H9 (cell line): ENCODE data around the gene ADAMTSL3. TPM values are rescaled to one million over a fixed set of nuclear protein-coding genes. Genes with fewer than 3 reads are reported as not detected.

ENCODE experiments used
- DNase-seq: peaks from one replicate; pipeline ENCODE4 v3.0.0-alpha.2; 2017
- H2AFZ ChIP-seq: one replicate; pipeline ENCODE4 v1.6.1; 2013; ENCODE audit warnings: mild to moderate bottlenecking, low read length, control low read depth, moderate library complexity
- H2AK5ac ChIP-seq: 2 replicates; pipeline ENCODE4 v1.6.1; 2013; ENCODE audit warnings: low read length, control low read depth, mixed read lengths; ENCODE audit not compliant: insufficient read length
- H2BK120ac ChIP-seq: one replicate; pipeline ENCODE4 v1.6.1; 2013; ENCODE audit warnings: low read depth, mild to moderate bottlenecking, low read length, control low read depth, inconsistent platforms; ENCODE audit not compliant: poor library complexity, severe bottlenecking
- H2BK12ac ChIP-seq: 2 replicates; pipeline ENCODE4 v1.6.1; 2013; ENCODE audit warnings: low read length, control low read depth, mixed read lengths, low read depth; ENCODE audit not compliant: insufficient read length
- H2BK15ac ChIP-seq: 2 replicates; pipeline ENCODE4 v1.6.1; 2013; ENCODE audit warnings: low read depth, low read length, control low read depth
- H2BK20ac ChIP-seq: one replicate; pipeline ENCODE4 v1.6.1; 2013; ENCODE audit warnings: low read depth, mild to moderate bottlenecking, low read length, control low read depth, inconsistent platforms; ENCODE audit not compliant: poor library complexity, severe bottlenecking
- H2BK5ac ChIP-seq: 2 replicates; pipeline ENCODE4 v1.6.1; 2013; ENCODE audit warnings: low read length, control low read depth, mixed read lengths; ENCODE audit not compliant: insufficient read length
- H3K14ac ChIP-seq: 2 replicates; pipeline ENCODE4 v1.6.1; 2013; ENCODE audit warnings: low read length, control low read depth; ENCODE audit not compliant: insufficient read depth
- H3K18ac ChIP-seq: 2 replicates; pipeline ENCODE4 v1.6.1; 2013; ENCODE audit warnings: low read depth, mild to moderate bottlenecking, mixed read lengths, low read length, control low read depth; ENCODE audit not compliant: insufficient read length
- H3K23ac ChIP-seq: 2 replicates; pipeline ENCODE4 v1.6.1; 2013; ENCODE audit warnings: low read length, control low read depth, mixed read lengths, low read depth; ENCODE audit not compliant: insufficient read length
- H3K23me2 ChIP-seq: 2 replicates; pipeline ENCODE4 v1.6.1; 2013; ENCODE audit warnings: low read depth, mild to moderate bottlenecking, mixed read lengths, low read length, control low read depth; ENCODE audit not compliant: insufficient read length, poor library complexity, severe bottlenecking
- H3K27ac ChIP-seq: 2 replicates; pipeline ENCODE4 v1.5.1; 2013; ENCODE audit warnings: low read length, control low read depth, mixed read lengths, low read depth; ENCODE audit not compliant: insufficient read length
- H3K27me3 ChIP-seq: 2 replicates; pipeline ENCODE4 v1.6.1; 2013; ENCODE audit warnings: low read length, control low read depth, inconsistent platforms; ENCODE audit not compliant: insufficient read depth
- H3K4ac ChIP-seq: 2 replicates; pipeline ENCODE4 v1.6.1; 2013; ENCODE audit warnings: low read depth, mild to moderate bottlenecking, control low read depth, inconsistent platforms, low read length, moderate library complexity
- H3K4me1 ChIP-seq: 2 replicates; pipeline ENCODE4 v1.6.1; 2013; ENCODE audit warnings: low read length, control low read depth, inconsistent platforms; ENCODE audit not compliant: insufficient read depth
- H3K4me2 ChIP-seq: 2 replicates; pipeline ENCODE4 v1.6.1; 2013; ENCODE audit warnings: low read length, control low read depth, mixed read lengths; ENCODE audit not compliant: insufficient read length, insufficient read depth
- H3K56ac ChIP-seq: 2 replicates; pipeline ENCODE4 v1.6.1; 2013; ENCODE audit warnings: low read depth, mild to moderate bottlenecking, mixed read lengths, low read length, control low read depth; ENCODE audit not compliant: insufficient read length
- H3K79me1 ChIP-seq: 2 replicates; pipeline ENCODE4 v1.6.1; 2013; ENCODE audit warnings: low read depth, mild to moderate bottlenecking, moderate library complexity, low read length, control low read depth, inconsistent platforms; ENCODE audit not compliant: insufficient read depth, poor library complexity, severe bottlenecking
- H3K79me2 ChIP-seq: 2 replicates; pipeline ENCODE4 v1.6.1; 2013; ENCODE audit warnings: low read length, control low read depth, inconsistent platforms; ENCODE audit not compliant: insufficient read depth
- H3K9ac ChIP-seq: 2 replicates; pipeline ENCODE4 v1.6.1; 2013; ENCODE audit warnings: low read length, control low read depth, mixed read lengths; ENCODE audit not compliant: insufficient read length; ENCODE audit errors: extremely low read depth
- H3K9me3 ChIP-seq: one replicate; pipeline ENCODE4 v1.6.1; 2013; ENCODE audit warnings: low read depth, low read length, inconsistent platforms; ENCODE audit not compliant: control insufficient read depth
- H3T11ph ChIP-seq: one replicate; pipeline ENCODE4 v1.6.1; 2013; ENCODE audit warnings: mild to moderate bottlenecking, low read length, control low read depth, inconsistent platforms
- H4K20me1 ChIP-seq: one replicate; pipeline ENCODE4 v1.6.1; 2013; ENCODE audit not compliant: control insufficient read depth, insufficient read length, insufficient read depth
- H4K5ac ChIP-seq: 2 replicates; pipeline ENCODE4 v1.6.1; 2013; ENCODE audit warnings: low read depth, mild to moderate bottlenecking, mixed read lengths, low read length, control low read depth; ENCODE audit not compliant: insufficient read length
- H4K8ac ChIP-seq: replicated peaks from 2 replicates; pipeline ENCODE4 v1.6.1; 2013; ENCODE audit warnings: low read length, control low read depth, mixed read lengths, low read depth; ENCODE audit not compliant: insufficient read length
- H4K91ac ChIP-seq: 2 replicates; pipeline ENCODE4 v1.6.1; 2013; ENCODE audit warnings: low read depth, mild to moderate bottlenecking, moderate library complexity, mixed read lengths, low read length, control low read depth; ENCODE audit not compliant: insufficient read length
- H3K27ac Mint-ChIP-seq, 3 experiments: 2 replicates in 2 of 3; 3 replicates in 1 of 3; pipeline ENCODE4 v1.8.0; 2020 to 2021; ENCODE audit warnings: mixed read lengths in 3 of 3, mild to moderate bottlenecking in 1 of 3, moderate library complexity in 1 of 3
- H3K27me3 Mint-ChIP-seq: 2 replicates; pipeline ENCODE4 v1.8.0; 2021; ENCODE audit warnings: low read depth, mild to moderate bottlenecking, moderate library complexity, mixed read lengths
- H3K36me3 Mint-ChIP-seq, 3 experiments: 2 replicates in 2 of 3; 3 replicates in 1 of 3; pipeline ENCODE4 v1.8.0; 2020 to 2021; ENCODE audit warnings: low read depth in 3 of 3, mixed read lengths in 3 of 3; ENCODE audit not compliant: insufficient read depth in 1 of 3
- H3K4me1 Mint-ChIP-seq, 2 experiments: 2 replicates each; pipeline ENCODE4 v1.8.0; 2020; ENCODE audit warnings: mixed read lengths in 2 of 2
- H3K4me3 Mint-ChIP-seq, 2 experiments: 2 replicates in 1 of 2; 3 replicates in 1 of 2; pipeline ENCODE4 v1.8.0; 2020 to 2021; ENCODE audit warnings: mild to moderate bottlenecking in 2 of 2, mixed read lengths in 2 of 2, moderate library complexity in 1 of 2
- H3K9me3 Mint-ChIP-seq, 2 experiments: 2 replicates in 1 of 2; 3 replicates in 1 of 2; pipeline ENCODE4 v1.8.0; 2020; ENCODE audit warnings: mild to moderate bottlenecking in 2 of 2, mixed read lengths in 2 of 2, moderate library complexity in 1 of 2
- WGBS: extraction: QIAGEN DNeasy Blood & Tissue Kit; methylation state at CpG from one replicate; pipeline ENCODE4 v1.1.7; 2013; ENCODE audit warnings: missing lambda C conversion rate, low lambda C conversion rate, mixed read lengths; ENCODE audit not compliant: insufficient read length; ENCODE audit errors: extremely low coverage; 5-methylcytosine and 5-hydroxymethylcytosine counted together
- total RNA-seq: library from RNA; stranded (reverse); gene quantifications from 2 replicates; pipeline ENCODE4 v1.2.1, GENCODE V29; 2021
- TF ChIP-seq, protein P1 (sequence below): fragments of 200-600 bp; sonication (generic); conservative IDR thresholded peaks from 3 replicates; pipeline ENCODE4 v1.8.0; 2021; ENCODE audit warnings: antibody characterized with exemption, mild to moderate bottlenecking

ADAMTSL3 gene
- total RNA-seq, 1 experiment from 2014 or later: 0.39 TPM

DNA sequence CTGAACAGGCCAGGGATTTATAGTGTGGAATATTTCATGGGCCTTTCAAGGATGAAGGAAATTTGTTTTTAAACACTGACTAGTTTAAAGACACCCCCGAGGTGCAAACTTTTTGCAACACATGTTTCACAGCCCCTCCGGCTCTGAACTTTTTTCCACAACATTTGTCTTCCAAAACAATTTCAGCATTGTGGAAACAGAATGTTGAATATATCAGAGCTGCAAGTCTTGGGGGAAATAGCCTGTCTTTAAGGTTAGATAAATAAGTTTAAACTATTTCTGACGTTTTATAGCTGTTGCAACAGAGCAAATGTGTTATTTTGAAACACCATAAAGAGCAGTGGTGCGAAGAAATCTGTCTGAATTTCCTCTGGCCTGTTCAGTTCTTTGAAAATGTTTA lies 352.5 kb downstream of the ADAMTSL3 start:
- no peak overlapping the region for H2AK5ac ChIP-seq
- H3K9ac ChIP-seq: no peak overlapping the region
- DNase-seq: no peak
- no peaks in the 10 kb centered on the region for H3K79me1 ChIP-seq
- Mint-ChIP-seq H3K4me1 (no peaks in the 10 kb centered on the region), H3K36me3 (no peaks in the 10 kb centered on the region), H3K9me3 (no peaks in the 10 kb centered on the region; a peak in 1 of 5 replicates), H3K27ac (no peak overlapping the region), H3K4me3 (no peak overlapping the region), H3K27me3 (peaks cover 4% of the 10 kb centered on the region)
- H4K5ac ChIP-seq: no peak overlapping the region
- H2BK5ac ChIP-seq: no peak overlapping the region
- no peak overlapping the region for H2BK12ac ChIP-seq
- H4K20me1 ChIP-seq: no peaks in the 10 kb centered on the region
- no CpG with 5 or more reads among the region's 4 CpGs for WGBS
- H2BK15ac ChIP-seq: no peak overlapping the region
- no peak overlapping the region for H4K91ac ChIP-seq
- H3K79me2 ChIP-seq: no peaks in the 10 kb centered on the region
- no peaks in the 10 kb centered on the region for H3K27me3 ChIP-seq
- no peak overlapping the region for H3K4ac ChIP-seq
- H2BK120ac ChIP-seq: no peak overlapping the region
- no peak overlapping the region for H3K4me2 ChIP-seq
- no peak overlapping the region for H2AFZ ChIP-seq
- TF ChIP-seq, protein P1, sequence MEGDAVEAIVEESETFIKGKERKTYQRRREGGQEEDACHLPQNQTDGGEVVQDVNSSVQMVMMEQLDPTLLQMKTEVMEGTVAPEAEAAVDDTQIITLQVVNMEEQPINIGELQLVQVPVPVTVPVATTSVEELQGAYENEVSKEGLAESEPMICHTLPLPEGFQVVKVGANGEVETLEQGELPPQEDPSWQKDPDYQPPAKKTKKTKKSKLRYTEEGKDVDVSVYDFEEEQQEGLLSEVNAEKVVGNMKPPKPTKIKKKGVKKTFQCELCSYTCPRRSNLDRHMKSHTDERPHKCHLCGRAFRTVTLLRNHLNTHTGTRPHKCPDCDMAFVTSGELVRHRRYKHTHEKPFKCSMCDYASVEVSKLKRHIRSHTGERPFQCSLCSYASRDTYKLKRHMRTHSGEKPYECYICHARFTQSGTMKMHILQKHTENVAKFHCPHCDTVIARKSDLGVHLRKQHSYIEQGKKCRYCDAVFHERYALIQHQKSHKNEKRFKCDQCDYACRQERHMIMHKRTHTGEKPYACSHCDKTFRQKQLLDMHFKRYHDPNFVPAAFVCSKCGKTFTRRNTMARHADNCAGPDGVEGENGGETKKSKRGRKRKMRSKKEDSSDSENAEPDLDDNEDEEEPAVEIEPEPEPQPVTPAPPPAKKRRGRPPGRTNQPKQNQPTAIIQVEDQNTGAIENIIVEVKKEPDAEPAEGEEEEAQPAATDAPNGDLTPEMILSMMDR: no peak
- H3K18ac ChIP-seq: no peak overlapping the region
- no peaks in the 10 kb centered on the region for H3K4me1 ChIP-seq
- H3K14ac ChIP-seq: no peak overlapping the region
- no peak overlapping the region for H3K23ac ChIP-seq
- no peak overlapping the region for H2BK20ac ChIP-seq
- H3K23me2 ChIP-seq: no peaks in the 10 kb centered on the region
- no peaks in the 10 kb centered on the region for H3K9me3 ChIP-seq
- no peak overlapping the region for H3K56ac ChIP-seq
- H4K8ac ChIP-seq: no peak overlapping the region
- H3K27ac ChIP-seq: no peak overlapping the region
- H3T11ph ChIP-seq: no peak overlapping the region
